ENCODE data around the gene SELENOP. TPM values are rescaled to one million over a fixed set of nuclear protein-coding genes. Genes with fewer than 3 reads are reported as not detected.

SELENOP gene
- total and polyA plus RNA-seq, 2 of the 13 experiments (the other 11 are each of a cell fraction or from before 2014, with no cell fraction given) = 1,895 to 2,083 TPM

- TF ChIP-seq ZNF451 (CRISPR knock-in tag; IDR thresholded peaks at IDR 0.05) (no peak), ZNF75D (CRISPR knock-in tag; IDR thresholded peaks at IDR 0.05; ENCODE audit: borderline replicate concordance) (no peak), NFYB (CRISPR knock-in tag; IDR thresholded peaks at IDR 0.05) (no peak)
Observed at GRCh38 chr5:42836070-42836769, 24.5 kb upstream of the SELENOP start (continued).

- peaks cover 55% of the 10 kb centered on the region for H3K79me2 ChIP-seq (ENCODE audit: insufficient read depth, low read length)
- H2AFZ ChIP-seq (ENCODE audit: low read length) = no peak overlapping the region
- no peaks in the 10 kb centered on the region for H3K9me3 ChIP-seq (ENCODE audit: low read length)
- TF ChIP-seq HMGA1 (CRISPR knock-in tag; conservative IDR thresholded peaks at IDR 0.05) = no peak
- no peak overlapping the region for H3K4me2 ChIP-seq (ENCODE audit: low read depth, low read length)
- CTCF ChIA-PET (ENCODE audit: low intra/inter-chr PET ratio, low total read pairs) = no interaction called here
- no peak overlapping the region for H3K4me3 ChIP-seq (replicated peaks in 1 of 3; ENCODE audit: insufficient read depth in 1 of 3, low read depth in 2 of 3, low read length in 3 of 3)
- BruUV-seq (replicated peaks) = no TSS peak
- FAIRE-seq (no peak), ATAC-seq (no peak), DNase-seq (ENCODE audit: low spot score) (no peak)
- in situ Hi-C loops (cut with HindIII; ENCODE audit: extremely low pct_ligation_motif_present, low pct_unique_long_range_greater_than_20kb) = no loop called here
- H3K27me3 ChIP-seq (ENCODE audit: control insufficient read depth in 1 of 2, insufficient read depth in 2 of 2, low read length in 2 of 2) = no peaks in the 10 kb centered on the region
- no peaks in the 10 kb centered on the region for H3K36me3 ChIP-seq (replicated peaks in 1 of 2; ENCODE audit: control insufficient read depth in 1 of 2, insufficient read depth in 2 of 2, low read length in 2 of 2)
- POLR2A ChIA-PET = no interaction called here
- WGBS (ENCODE audit: low lambda C conversion rate) = 93% methylated on average over 5 of the region's 5 CpGs
- no peak overlapping the region for H3K27ac ChIP-seq (ENCODE audit: extremely low read length, insufficient read depth, low read length)
- no peaks in the 10 kb centered on the region for H4K20me1 ChIP-seq (ENCODE audit: insufficient read depth, low read length)
- peaks cover 43% of the 10 kb centered on the region for H3K4me1 ChIP-seq (ENCODE audit: insufficient read depth, low read length)
- no peak overlapping the region for H3K9ac ChIP-seq (ENCODE audit: insufficient read depth, low read depth, low read length)
- intact Hi-C loops (cut with micrococcal nuclease; ENCODE audit: unreplicated experiment) = no loop called here
Observed at GRCh38 chr5:42832060-42832459, 20.4 kb upstream of the SELENOP start.

GRCh38 chr5:42830924-42831323, 19.2 kb upstream of the SELENOP start:
- ATAC-seq (no peak), DNase-seq (ENCODE audit: low spot score) (no peak), FAIRE-seq (no peak)
- H3K9me3 ChIP-seq (ENCODE audit: low read length) = no peaks in the 10 kb centered on the region
- H3K4me1 ChIP-seq (ENCODE audit: insufficient read depth, low read length) = peaks cover 52% of the 10 kb centered on the region
- ChIA-PET POLR2A (interaction anchor here (1.3 kb wide), 1 partner anchor 27 kb away, joined by 3 read pairs; no protein-coding TSS in a partner anchor), CTCF (ENCODE audit: low intra/inter-chr PET ratio, low total read pairs) (no interaction called here)
- 77% methylated on average over 2 of the region's 2 CpGs for WGBS (ENCODE audit: low lambda C conversion rate)
- no peak overlapping the region for H3K4me3 ChIP-seq (replicated peaks in 1 of 3; ENCODE audit: insufficient read depth in 1 of 3, low read depth in 2 of 3, low read length in 3 of 3)
- no peak overlapping the region for H3K4me2 ChIP-seq (ENCODE audit: low read depth, low read length)
- no peak overlapping the region for H2AFZ ChIP-seq (ENCODE audit: low read length)
- H3K79me2 ChIP-seq (ENCODE audit: insufficient read depth, low read length) = peaks cover 64% of the 10 kb centered on the region
- H3K36me3 ChIP-seq (replicated peaks in 1 of 2; ENCODE audit: control insufficient read depth in 1 of 2, insufficient read depth in 2 of 2, low read length in 2 of 2) = no peaks in the 10 kb centered on the region
- no peaks in the 10 kb centered on the region for H4K20me1 ChIP-seq (ENCODE audit: insufficient read depth, low read length)
- H3K27ac ChIP-seq (ENCODE audit: extremely low read length, insufficient read depth, low read length) = no peak overlapping the region
- no peaks in the 10 kb centered on the region for H3K27me3 ChIP-seq (ENCODE audit: control insufficient read depth in 1 of 2, insufficient read depth in 2 of 2, low read length in 2 of 2)
- BruUV-seq (replicated peaks) = no TSS peak
- H3K9ac ChIP-seq (ENCODE audit: insufficient read depth, low read depth, low read length) = no peak overlapping the region
- in situ Hi-C loops (cut with HindIII; ENCODE audit: extremely low pct_ligation_motif_present, low pct_unique_long_range_greater_than_20kb) (no loop called here), intact Hi-C loops (cut with micrococcal nuclease; ENCODE audit: unreplicated experiment) (no loop called here)
- TF ChIP-seq REL (CRISPR knock-in tag; conservative IDR thresholded peaks at IDR 0.05) = no peak
- TF ChIP-seq THAP11 (CRISPR knock-in tag; IDR thresholded peaks at IDR 0.05) = no peak
- TF ChIP-seq BATF2 (CRISPR knock-in tag; IDR thresholded peaks at IDR 0.05) = no peak
- no peak for TF ChIP-seq SETDB1 (CRISPR knock-in tag; IDR thresholded peaks at IDR 0.05; ENCODE audit: borderline replicate concordance)
- no peak for TF ChIP-seq ATF7-NPFF (CRISPR knock-in tag; IDR thresholded peaks at IDR 0.05; ENCODE audit: low read depth)
- TF ChIP-seq ZNF276 (CRISPR knock-in tag; IDR thresholded peaks at IDR 0.05; ENCODE audit: low read depth) = no peak
- TF ChIP-seq HINFP (CRISPR knock-in tag; IDR thresholded peaks at IDR 0.05; ENCODE audit: low read depth) = no peak
